Testis (tissue), 3 donors: ENCODE results near the gene NAPG. TPM values are rescaled to one million over a fixed set of nuclear protein-coding genes. Genes with fewer than 3 reads are reported as not detected.
"Not testable (repeated sequence)": the region's sequence is repeated elsewhere in the genome, so short reads cannot be mapped to it uniquely, and the experiment has no call there.

Experiments
- DNase-seq: peaks from one replicate; pipeline ENCODE4 v3.0.0-alpha.2; 2019
- H3K27ac ChIP-seq, 2 donors: fragments of 200-600 bp; sonication (generic); one replicate each; pipeline ENCODE4 v1.5.1; 2019
- H3K27me3 ChIP-seq: fragments of 200-600 bp; sonication (generic); one replicate; pipeline ENCODE4 v1.5.1; 2019
- H3K36me3 ChIP-seq: fragments of 200-600 bp; sonication (generic); one replicate; pipeline ENCODE4 v1.5.1; 2017; ENCODE audit warnings: low read depth; ENCODE audit errors: missing control alignments
- H3K4me1 ChIP-seq: fragments of 200-600 bp; sonication (generic); one replicate; pipeline ENCODE4 v1.5.1; 2019
- H3K4me3 ChIP-seq, 2 donors: fragments of 200-600 bp; sonication (generic); one replicate each; pipeline ENCODE4 v1.5.1; 2017 to 2019
- H3K9me3 ChIP-seq: fragments of 200-600 bp; sonication (generic); one replicate; pipeline ENCODE4 v1.5.1; 2017
- POLR2A ChIP-seq: fragments of 450-650 bp; IDR thresholded peaks from one replicate; pipeline ENCODE4 v1.6.1; 2017; ENCODE audit warnings: antibody characterized with exemption, mild to moderate bottlenecking, moderate library complexity
- WGBS, 2 donors: methylation state at CpG; one replicate each; pipeline ENCODE4 v1.1.5; 2018; 5-methylcytosine and 5-hydroxymethylcytosine counted together
- intact Hi-C: fragments of 100-400 bp; cut with DNase I; formaldehyde crosslinking; loops from one replicate; pipeline ENCODE4 v1.15.1; 2023; ENCODE audit warnings: low total_unique reads
- polyA plus RNA-seq: library from polyadenylated mRNA; stranded (reverse); fragments of 350-450 nt; fragmentation: Illumina TruSeq; extraction: RNeasy Lipid Tissue Mini Kit (QIAGEN cat#74804); gene quantifications from one replicate; pipeline ENCODE4 v1.2.3, GENCODE V29; 2014; ENCODE audit warnings: low read depth, low replicate concordance; ENCODE audit not compliant: insufficient read depth
- total RNA-seq, 2 donors: library from RNA; depleted of rRNA; stranded (reverse); fragments of >200 nt; gene quantifications; one replicate each; pipeline ENCODE4 v1.2.3, GENCODE V29; 2016
- TF ChIP-seq, protein P1 (sequence below), 3 experiments: fragments of 450-650 bp in 2 of 3; fragments of 200-600 bp in 1 of 3; sonication (generic) in 1 of 3; IDR thresholded peaks; one replicate each; pipeline ENCODE4 v1.5.1; 2016 to 2019; ENCODE audit warnings: antibody characterized with exemption in 3 of 3, mild to moderate bottlenecking in 2 of 3, moderate library complexity in 1 of 3

Gene NAPG
- total and polyA plus RNA-seq, 3 donors from 2014 or later: 19.5 to 40.3 (median 33.5) TPM

DNA sequence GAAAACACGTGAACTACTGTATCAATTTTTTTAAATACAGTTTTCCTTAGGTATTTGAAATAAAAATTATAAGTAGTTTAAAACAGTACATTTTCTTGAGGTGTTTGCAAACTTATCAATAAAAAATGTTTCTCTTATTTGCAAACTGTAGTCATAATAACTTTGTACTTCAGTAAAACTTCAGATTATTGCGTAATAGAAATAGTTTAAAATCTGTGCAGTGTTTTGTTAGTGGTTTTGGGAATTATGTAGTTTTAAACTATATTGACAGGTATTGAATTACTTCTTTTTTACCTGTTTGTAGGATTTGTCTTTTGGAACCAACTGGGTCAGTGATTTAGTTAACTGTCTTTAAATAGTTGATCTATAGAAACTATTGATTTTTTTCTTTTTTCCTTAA lies 7.3 kb downstream of the NAPG start:
- no peak for DNase-seq
- Histone ChIP-seq H3K27ac (no peak overlapping the region), H3K27me3 (no peaks in the 10 kb centered on the region), H3K36me3 (no peaks in the 10 kb centered on the region), H3K9me3 (no peaks in the 10 kb centered on the region), H3K4me1 (peaks cover 4% of the 10 kb centered on the region), H3K4me3 (no peak overlapping the region)
- WGBS, 2 donors: 92 to 94% methylated on average over 2 of the region's 2 CpGs
- TF ChIP-seq, protein P1, sequence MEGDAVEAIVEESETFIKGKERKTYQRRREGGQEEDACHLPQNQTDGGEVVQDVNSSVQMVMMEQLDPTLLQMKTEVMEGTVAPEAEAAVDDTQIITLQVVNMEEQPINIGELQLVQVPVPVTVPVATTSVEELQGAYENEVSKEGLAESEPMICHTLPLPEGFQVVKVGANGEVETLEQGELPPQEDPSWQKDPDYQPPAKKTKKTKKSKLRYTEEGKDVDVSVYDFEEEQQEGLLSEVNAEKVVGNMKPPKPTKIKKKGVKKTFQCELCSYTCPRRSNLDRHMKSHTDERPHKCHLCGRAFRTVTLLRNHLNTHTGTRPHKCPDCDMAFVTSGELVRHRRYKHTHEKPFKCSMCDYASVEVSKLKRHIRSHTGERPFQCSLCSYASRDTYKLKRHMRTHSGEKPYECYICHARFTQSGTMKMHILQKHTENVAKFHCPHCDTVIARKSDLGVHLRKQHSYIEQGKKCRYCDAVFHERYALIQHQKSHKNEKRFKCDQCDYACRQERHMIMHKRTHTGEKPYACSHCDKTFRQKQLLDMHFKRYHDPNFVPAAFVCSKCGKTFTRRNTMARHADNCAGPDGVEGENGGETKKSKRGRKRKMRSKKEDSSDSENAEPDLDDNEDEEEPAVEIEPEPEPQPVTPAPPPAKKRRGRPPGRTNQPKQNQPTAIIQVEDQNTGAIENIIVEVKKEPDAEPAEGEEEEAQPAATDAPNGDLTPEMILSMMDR (IDR thresholded peaks at IDR 0.05): no peak
- no peak for TF ChIP-seq POLR2A
- intact Hi-C loops: no loop called here

DNA sequence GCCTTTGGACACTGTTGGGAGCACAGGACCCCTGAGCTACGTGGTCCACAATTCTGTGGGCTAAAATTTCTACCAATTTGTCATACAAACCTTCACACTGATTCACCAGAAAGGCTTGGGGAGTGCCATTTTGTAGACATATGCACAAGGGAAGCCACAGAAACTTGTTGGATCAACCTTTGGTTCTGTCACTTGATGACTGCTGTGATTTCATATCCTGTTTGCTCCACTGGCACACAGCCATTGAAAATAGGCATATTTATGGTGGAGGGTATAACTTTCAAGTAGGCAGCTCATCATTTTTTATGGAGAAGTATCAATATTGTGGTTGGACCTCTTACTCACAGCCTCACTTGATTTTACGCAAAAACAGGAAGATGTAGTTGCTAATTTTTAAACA lies 10.5 kb downstream of the NAPG start:
- H3K27ac ChIP-seq: no peak overlapping the region
- intact Hi-C loops: no loop called here
- H3K27me3 ChIP-seq: no peaks in the 10 kb centered on the region
- H3K4me3 ChIP-seq: no peak overlapping the region
- H3K36me3 ChIP-seq: no peaks in the 10 kb centered on the region
- H3K9me3 ChIP-seq: no peaks in the 10 kb centered on the region
- WGBS, 2 donors: 89 to 98% methylated on average over 2 of the region's 2 CpGs
- no peak for DNase-seq
- TF ChIP-seq, protein P1 (IDR thresholded peaks at IDR 0.05): no peak
- TF ChIP-seq POLR2A: no peak
- H3K4me1 ChIP-seq: no peaks in the 10 kb centered on the region

DNA sequence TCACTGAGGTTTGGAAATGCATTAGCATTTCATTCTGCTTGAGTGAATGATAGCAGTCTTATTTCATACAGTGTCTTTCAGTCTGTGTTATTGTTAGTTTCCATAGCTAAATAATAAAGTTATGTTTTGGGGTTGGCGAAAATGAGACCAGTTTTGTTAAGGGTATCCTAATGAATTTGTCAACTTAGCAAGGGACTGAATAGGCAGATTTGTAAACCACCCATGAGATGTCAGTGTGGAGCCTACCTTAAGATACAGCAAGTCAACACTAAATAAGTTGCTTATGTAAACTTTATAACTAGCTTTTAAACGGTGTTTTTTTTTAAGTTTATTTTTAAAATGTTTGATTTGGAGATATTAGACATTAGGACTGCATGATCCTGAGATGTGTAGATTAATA lies 11.9 kb downstream of the NAPG start:
- H3K36me3 ChIP-seq: no peaks in the 10 kb centered on the region
- H3K27ac ChIP-seq: no peak overlapping the region
- no peak for DNase-seq
- no peaks in the 10 kb centered on the region for H3K27me3 ChIP-seq
- H3K9me3 ChIP-seq: no peaks in the 10 kb centered on the region
- no peak for TF ChIP-seq POLR2A
- TF ChIP-seq, protein P1 (IDR thresholded peaks at IDR 0.05): no peak
- WGBS, 2 donors: 78 to 88% methylated on average over 2 of the region's 2 CpGs
- H3K4me3 ChIP-seq: no peak overlapping the region
- intact Hi-C loops: no loop called here
- H3K4me1 ChIP-seq: peaks cover under 1% of the 10 kb centered on the region

DNA sequence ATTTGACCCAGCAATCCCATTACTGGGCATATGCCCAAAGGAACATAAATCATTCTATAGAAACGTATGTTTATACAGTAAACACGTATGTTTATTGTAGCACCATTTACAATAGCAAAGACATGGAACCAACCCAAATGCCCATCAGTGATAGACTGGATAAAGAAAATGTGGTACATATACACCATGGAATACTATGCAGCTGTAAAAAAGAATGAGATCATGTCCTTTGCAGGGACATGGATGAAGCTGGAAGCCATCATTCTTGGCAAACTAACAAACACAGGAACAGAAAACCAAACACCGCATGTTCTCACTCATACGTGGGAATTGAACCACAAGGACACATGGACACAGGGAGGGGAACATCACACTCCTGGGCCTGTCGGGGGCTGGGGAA lies 13.3 kb downstream of the NAPG start:
- H3K27ac ChIP-seq, H3K36me3 ChIP-seq, intact Hi-C loops, H3K4me3 ChIP-seq, H3K27me3 ChIP-seq, H3K9me3 ChIP-seq, DNase-seq, H3K4me1 ChIP-seq: not testable (repeated sequence)
- 83 to 95% methylated on average over 5 of the region's 5 CpGs for WGBS, 2 donors

DNA sequence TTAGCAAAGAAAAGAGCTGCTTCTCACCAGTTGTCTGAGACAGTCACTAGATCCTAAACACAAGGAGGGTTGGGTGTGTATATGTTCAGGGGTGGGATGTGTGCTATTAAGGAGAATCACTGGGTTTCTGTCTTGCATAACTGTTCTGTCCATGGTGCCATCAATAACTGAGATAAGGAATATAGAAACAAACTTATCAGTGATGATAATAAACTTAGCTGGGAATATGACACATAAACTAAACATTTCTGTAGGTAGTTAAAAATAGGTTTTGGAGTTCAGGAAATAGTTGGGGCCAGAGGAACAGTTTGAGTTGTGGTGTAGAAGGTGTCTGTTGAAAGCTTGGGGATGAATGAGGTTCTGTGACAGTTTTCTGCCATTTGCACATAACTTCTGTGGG lies 17.4 kb downstream of the NAPG start:
- Histone ChIP-seq H3K4me3 (no peak overlapping the region), H3K4me1 (peaks cover 8% of the 10 kb centered on the region), H3K36me3 (no peaks in the 10 kb centered on the region), H3K27ac (peak overlapping the region in 1 of 2 donors; percentile 59), H3K9me3 (no peaks in the 10 kb centered on the region), H3K27me3 (no peaks in the 10 kb centered on the region)
- TF ChIP-seq, protein P1 (IDR thresholded peaks at IDR 0.05): no peak
- TF ChIP-seq POLR2A: no peak
- intact Hi-C loops: no loop called here
- DNase-seq: no peak
